Activated naive CD4-positive, alpha-beta T cell treated with anti-CD3 and anti-CD28 coated beads for 36 hours (primary cell): ENCODE results near the gene TTC23L. TPM values are rescaled to one million over a fixed set of nuclear protein-coding genes. Genes with fewer than 3 reads are reported as not detected.
A peak's percentile ranks its signal among the peaks of the same experiment; 100 is the strongest.

Experiments
- CTCF ChIA-PET: fragments of 350-600 bp; sonication (Branson Sonifier 250); formaldehyde crosslinking; loops from one replicate; lab custom pipeline; 2021; ENCODE audit warnings: antibody characterized with exemption; lab: Charles Lee
- DNase-seq: peaks from one replicate; pipeline ENCODE4 v3.0.0-alpha.2; 2020
- H3K27ac Mint-ChIP-seq: one replicate; pipeline ENCODE4 v1.8.0; 2021; ENCODE audit warnings: mild to moderate bottlenecking, mixed read lengths
- H3K27me3 Mint-ChIP-seq: one replicate; pipeline ENCODE4 v1.8.0; 2021; ENCODE audit warnings: low read depth, mixed read lengths
- H3K36me3 Mint-ChIP-seq: one replicate; pipeline ENCODE4 v1.8.0; 2021; ENCODE audit warnings: low read depth, mixed read lengths
- H3K4me1 Mint-ChIP-seq: one replicate; pipeline ENCODE4 v1.8.0; 2021; ENCODE audit warnings: low read depth, mixed read lengths
- H3K4me3 Mint-ChIP-seq: one replicate; pipeline ENCODE4 v1.8.0; 2021; ENCODE audit warnings: mild to moderate bottlenecking, moderate library complexity, mixed read lengths
- H3K9me3 Mint-ChIP-seq: one replicate; pipeline ENCODE4 v1.8.0; 2021; ENCODE audit warnings: mixed read lengths
- intact Hi-C: fragments of 100-400 bp; cut with micrococcal nuclease; formaldehyde crosslinking; loops from one replicate; pipeline ENCODE4 v1.15.1; 2023
- total RNA-seq, 2 experiments: library from RNA; stranded (reverse); gene quantifications; one replicate each; pipeline ENCODE4 v1.2.3, GENCODE V29; 2021

Gene TTC23L
- total RNA-seq, 2 experiments from 2014 or later: 0.42 to 0.43 TPM

GRCh38 chr5:34928267-34928666 lies 89.3 kb downstream of the TTC23L start:
- CTCF ChIA-PET: no interaction called here
- no peak overlapping the region for H3K27ac Mint-ChIP-seq
- no peaks in the 10 kb centered on the region for H3K9me3 Mint-ChIP-seq
- H3K4me3 Mint-ChIP-seq: no peak overlapping the region
- no peak for DNase-seq
- intact Hi-C loops: loop anchor here (5.0 to 10.0 kb wide), 8 partner anchors 689 to 1486 kb away; partner anchors contain the start of genes AMACR, IL7R, LMBRD2 and NADK2
- no peaks in the 10 kb centered on the region for H3K27me3 Mint-ChIP-seq
- H3K4me1 Mint-ChIP-seq: peaks cover 40% of the 10 kb centered on the region
- H3K36me3 Mint-ChIP-seq: peaks cover 30% of the 10 kb centered on the region

- peak; percentile 99 for DNase-seq
- peak within 1 kb of the TSS; percentile 94 for H3K4me3 Mint-ChIP-seq
- H3K27ac Mint-ChIP-seq: peak within 1 kb of the TSS; percentile 94
- CTCF ChIA-PET: interaction anchor here (0.6 to 2.5 kb wide), 5 partner anchors 13 to 74 kb away, joined by 3 to 11 read pairs (median 3); partner anchors contain the start of genes BRIX1 and RAD1
- H3K27me3 Mint-ChIP-seq: no peaks in the 10 kb centered on the region
- H3K9me3 Mint-ChIP-seq: no peaks in the 10 kb centered on the region
- H3K4me1 Mint-ChIP-seq: peaks cover 37% of the 10 kb centered on the region
- intact Hi-C loops: loop anchor here (1.0 to 10.0 kb wide), 11 partner anchors 14 to 1487 kb away; partner anchors contain the start of genes AMACR, BRIX1, IL7R and LMBRD2
- peaks cover 27% of the 10 kb centered on the region for H3K36me3 Mint-ChIP-seq
Observed at GRCh38 chr5:34929134-34929719, 90.3 kb downstream of the TTC23L start, which contains the start of gene DNAJC21. Gene DNAJC21 (plus strand): TSS chr5:34929559. CDS start chr5:34929820, 261 bp downstream.

GRCh38 chr5:34929720-34930461 lies 90.9 kb downstream of the TTC23L start:
- intact Hi-C loops: loop anchor here (1.0 to 10.0 kb wide), 12 partner anchors 15 to 1488 kb away; partner anchors contain the start of genes AMACR, BRIX1, IL7R and LMBRD2
- DNase-seq: peak; percentile 82
- Mint-ChIP-seq H3K27me3 (no peaks in the 10 kb centered on the region), H3K9me3 (no peaks in the 10 kb centered on the region), H3K4me3 (peak overlapping the region; percentile 94), H3K4me1 (peaks cover 35% of the 10 kb centered on the region), H3K36me3 (peaks cover 21% of the 10 kb centered on the region), H3K27ac (peak overlapping the region; percentile 94)
- CTCF ChIA-PET: interaction anchor here (1.2 to 2.5 kb wide), 4 partner anchors 14 to 74 kb away, joined by 3 to 11 read pairs (median 4); partner anchors contain the start of genes BRIX1 and RAD1

GRCh38 chr5:34930462-34930844 lies 91.5 kb downstream of the TTC23L start:
- Mint-ChIP-seq H3K4me3 (peak overlapping the region; percentile 94), H3K4me1 (peaks cover 34% of the 10 kb centered on the region), H3K36me3 (peaks cover 22% of the 10 kb centered on the region), H3K27me3 (no peaks in the 10 kb centered on the region), H3K9me3 (no peaks in the 10 kb centered on the region), H3K27ac (peak overlapping the region; percentile 94)
- no peak for DNase-seq
- intact Hi-C loops: loop anchor here (2.0 kb wide), 1 partner anchor 28 kb away; no protein-coding TSS in a partner anchor
- CTCF ChIA-PET: interaction anchor here (1.2 to 2.5 kb wide), 3 partner anchors 14 to 73 kb away, joined by 3 to 11 read pairs (median 3); partner anchors contain the start of genes BRIX1 and RAD1

GRCh38 chr5:34930870-34931269 lies 91.9 kb downstream of the TTC23L start:
- CTCF ChIA-PET: interaction anchor here (1.5 to 2.5 kb wide), 2 partner anchors 15 to 73 kb away, joined by 3 to 11 read pairs; partner anchors contain the start of genes BRIX1 and RAD1
- DNase-seq: no peak
- intact Hi-C loops: loop anchor here (2.0 kb wide), 1 partner anchor 28 kb away; no protein-coding TSS in a partner anchor
- peaks cover 33% of the 10 kb centered on the region for H3K4me1 Mint-ChIP-seq
- H3K27ac Mint-ChIP-seq: peak overlapping the region; percentile 94
- no peaks in the 10 kb centered on the region for H3K27me3 Mint-ChIP-seq
- peaks cover 19% of the 10 kb centered on the region for H3K36me3 Mint-ChIP-seq
- peak overlapping the region; percentile 94 for H3K4me3 Mint-ChIP-seq
- no peaks in the 10 kb centered on the region for H3K9me3 Mint-ChIP-seq

- no peaks in the 10 kb centered on the region for H3K27me3 Mint-ChIP-seq
- H3K9me3 Mint-ChIP-seq: no peaks in the 10 kb centered on the region
- no peak for DNase-seq
- H3K4me1 Mint-ChIP-seq: peaks cover 29% of the 10 kb centered on the region
- H3K27ac Mint-ChIP-seq: no peak overlapping the region
- H3K4me3 Mint-ChIP-seq: no peak overlapping the region
- CTCF ChIA-PET: no interaction called here
- intact Hi-C loops: no loop called here
- H3K36me3 Mint-ChIP-seq: peaks cover 23% of the 10 kb centered on the region
Observed at GRCh38 chr5:34932947-34933346, 94.0 kb downstream of the TTC23L start.

- H3K9me3 Mint-ChIP-seq: no peaks in the 10 kb centered on the region
- intact Hi-C loops: no loop called here
- H3K27me3 Mint-ChIP-seq: no peaks in the 10 kb centered on the region
- no peak overlapping the region for H3K27ac Mint-ChIP-seq
- H3K4me1 Mint-ChIP-seq: no peaks in the 10 kb centered on the region
- peaks cover 34% of the 10 kb centered on the region for H3K36me3 Mint-ChIP-seq
- no peak overlapping the region for H3K4me3 Mint-ChIP-seq
- CTCF ChIA-PET: no interaction called here
- no peak for DNase-seq
Observed at GRCh38 chr5:34941936-34942335, 103.0 kb downstream of the TTC23L start.

- H3K4me3 Mint-ChIP-seq: no peak overlapping the region
- no peaks in the 10 kb centered on the region for H3K27me3 Mint-ChIP-seq
- no peak for DNase-seq
- CTCF ChIA-PET: interaction anchor here (0.5 to 1.1 kb wide), 4 partner anchors 9 to 855 kb away, joined by 3 to 5 read pairs (median 4); partner anchors contain the start of gene DNAJC21
- peaks cover 29% of the 10 kb centered on the region for H3K36me3 Mint-ChIP-seq
- no peak overlapping the region for H3K27ac Mint-ChIP-seq
- intact Hi-C loops: no loop called here
- no peaks in the 10 kb centered on the region for H3K4me1 Mint-ChIP-seq
- H3K9me3 Mint-ChIP-seq: no peaks in the 10 kb centered on the region
Observed at GRCh38 chr5:34944044-34944443, 105.1 kb downstream of the TTC23L start.

GRCh38 chr5:34944460-34945047 lies 105.6 kb downstream of the TTC23L start:
- no peak overlapping the region for H3K4me3 Mint-ChIP-seq
- no peaks in the 10 kb centered on the region for H3K4me1 Mint-ChIP-seq
- no peak for DNase-seq
- no peaks in the 10 kb centered on the region for H3K27me3 Mint-ChIP-seq
- no peaks in the 10 kb centered on the region for H3K9me3 Mint-ChIP-seq
- no peak overlapping the region for H3K27ac Mint-ChIP-seq
- CTCF ChIA-PET: interaction anchor here (0.6 to 0.8 kb wide), 3 partner anchors 15 to 59 kb away, joined by 3 read pairs; partner anchors contain the start of gene DNAJC21
- intact Hi-C loops: no loop called here
- peaks cover 27% of the 10 kb centered on the region for H3K36me3 Mint-ChIP-seq
